ENCODE data around the gene ANKRD23.

DNA sequence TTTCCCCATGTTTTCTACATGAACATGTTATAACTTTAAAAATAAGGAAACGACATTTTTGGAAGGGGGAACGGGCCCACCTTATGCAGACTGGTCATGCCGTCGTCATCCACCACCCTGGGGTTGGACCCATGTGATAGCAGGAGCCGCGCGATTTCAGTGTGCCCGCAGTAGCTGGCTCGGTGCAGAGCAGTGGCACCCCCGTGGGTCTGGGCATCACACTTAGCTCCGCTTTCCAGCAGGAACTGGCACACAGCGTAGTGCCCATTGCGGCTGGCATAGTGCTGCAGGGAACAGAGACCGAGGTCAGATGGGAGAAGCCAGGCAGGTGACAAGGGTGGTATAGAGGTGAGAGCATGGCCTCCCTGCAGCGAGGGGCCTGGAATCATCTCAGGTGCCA is 9.5 kb upstream of the ANKRD23 start:
- no peak for TF ChIP-seq POLR2AphosphoS5 (IDR thresholded peaks at IDR 0.05; ENCODE audit: low read depth, low read length)
- TF ChIP-seq, protein P1, sequence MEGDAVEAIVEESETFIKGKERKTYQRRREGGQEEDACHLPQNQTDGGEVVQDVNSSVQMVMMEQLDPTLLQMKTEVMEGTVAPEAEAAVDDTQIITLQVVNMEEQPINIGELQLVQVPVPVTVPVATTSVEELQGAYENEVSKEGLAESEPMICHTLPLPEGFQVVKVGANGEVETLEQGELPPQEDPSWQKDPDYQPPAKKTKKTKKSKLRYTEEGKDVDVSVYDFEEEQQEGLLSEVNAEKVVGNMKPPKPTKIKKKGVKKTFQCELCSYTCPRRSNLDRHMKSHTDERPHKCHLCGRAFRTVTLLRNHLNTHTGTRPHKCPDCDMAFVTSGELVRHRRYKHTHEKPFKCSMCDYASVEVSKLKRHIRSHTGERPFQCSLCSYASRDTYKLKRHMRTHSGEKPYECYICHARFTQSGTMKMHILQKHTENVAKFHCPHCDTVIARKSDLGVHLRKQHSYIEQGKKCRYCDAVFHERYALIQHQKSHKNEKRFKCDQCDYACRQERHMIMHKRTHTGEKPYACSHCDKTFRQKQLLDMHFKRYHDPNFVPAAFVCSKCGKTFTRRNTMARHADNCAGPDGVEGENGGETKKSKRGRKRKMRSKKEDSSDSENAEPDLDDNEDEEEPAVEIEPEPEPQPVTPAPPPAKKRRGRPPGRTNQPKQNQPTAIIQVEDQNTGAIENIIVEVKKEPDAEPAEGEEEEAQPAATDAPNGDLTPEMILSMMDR (IDR thresholded peaks at IDR 0.05; ENCODE audit: control extremely low read depth in 1 of 3, insufficient read depth in 1 of 3, low read depth in 1 of 3, low read length in 3 of 3) = no peak
- no peak for TF ChIP-seq TAF1 (IDR thresholded peaks at IDR 0.05; ENCODE audit: low read depth, low read length)
- no peak for TF ChIP-seq EP300 (IDR thresholded peaks at IDR 0.05; ENCODE audit: borderline replicate concordance in 1 of 2, low read depth in 2 of 2, low read length in 2 of 2)
- TF ChIP-seq, protein P2, sequence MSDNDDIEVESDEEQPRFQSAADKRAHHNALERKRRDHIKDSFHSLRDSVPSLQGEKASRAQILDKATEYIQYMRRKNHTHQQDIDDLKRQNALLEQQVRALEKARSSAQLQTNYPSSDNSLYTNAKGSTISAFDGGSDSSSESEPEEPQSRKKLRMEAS (IDR thresholded peaks at IDR 0.05) = no peak
- TF ChIP-seq ZNF274 (IDR thresholded peaks at IDR 0.05; ENCODE audit: borderline replicate concordance, extremely low read depth, low read length) = no peak

Data from H1 (cell line).